Keratinocyte (primary cell): Measurements from ENCODE around the gene TARM1. TPM values are rescaled to one million over a fixed set of nuclear protein-coding genes. Genes with fewer than 3 reads are reported as not detected.

Experiments
- DNase-seq: peaks from one replicate; pipeline ENCODE4 v3.0.0-alpha.2; 2011; ENCODE audit warnings: low read depth, missing footprints, low spot score
- FAIRE-seq: peaks from 2 replicates; lab custom pipeline; 2011; peaks lifted over from hg19 to GRCh38; lab: Jason Lieb, UNC
- H2AFZ ChIP-seq: 2 replicates; pipeline ENCODE4 v1.6.0; 2012; ENCODE audit warnings: low read length, control low read depth, inconsistent platforms; ENCODE audit not compliant: control insufficient read depth
- H3K27ac ChIP-seq: 2 replicates; pipeline ENCODE4 v1.5.1; 2011; ENCODE audit warnings: low read length; ENCODE audit not compliant: control insufficient read depth, insufficient read depth
- H3K27me3 ChIP-seq: 3 replicates; pipeline ENCODE4 v1.6.0; 2011; ENCODE audit warnings: low read length; ENCODE audit not compliant: control insufficient read depth, insufficient read depth; ENCODE audit errors: extremely low read depth
- H3K36me3 ChIP-seq, 2 experiments: 2 replicates in 1 of 2; 3 replicates in 1 of 2; pipeline ENCODE4 v1.5.1; 2011; ENCODE audit warnings: low read length in 2 of 2, mild to moderate bottlenecking in 1 of 2; ENCODE audit not compliant: control insufficient read depth in 2 of 2, insufficient read depth in 2 of 2; ENCODE audit errors: extremely low read depth in 1 of 2
- H3K4me1 ChIP-seq: 3 replicates; pipeline ENCODE4 v1.5.1; 2011; ENCODE audit warnings: low read length; ENCODE audit not compliant: control insufficient read depth, insufficient read depth; ENCODE audit errors: extremely low read depth
- H3K4me2 ChIP-seq: 3 replicates; pipeline ENCODE4 v1.6.0; 2011; ENCODE audit warnings: low read depth, low read length; ENCODE audit not compliant: control insufficient read depth, insufficient read depth; ENCODE audit errors: extremely low read depth
- H3K4me3 ChIP-seq, 3 experiments: fragments of 200-600 bp in 1 of 3; sonication (generic) in 1 of 3; 2 replicates in 2 of 3; 3 replicates in 1 of 3; pipeline ENCODE4 v1.5.1; 2011 to 2016; ENCODE audit warnings: low read length in 3 of 3, mild to moderate bottlenecking in 3 of 3, control low read depth in 2 of 3, inconsistent platforms in 1 of 3, low read depth in 1 of 3, mixed read lengths in 1 of 3, mixed run types in 1 of 3, moderate library complexity in 1 of 3; ENCODE audit not compliant: control insufficient read depth in 2 of 3, insufficient read depth in 2 of 3; ENCODE audit errors: extremely low read depth in 1 of 3
- H3K79me2 ChIP-seq: 2 replicates; pipeline ENCODE4 v1.6.0; 2012; ENCODE audit warnings: low read length; ENCODE audit not compliant: control insufficient read depth, insufficient read depth
- H3K9ac ChIP-seq: 3 replicates; pipeline ENCODE4 v1.6.0; 2011; ENCODE audit warnings: low read length; ENCODE audit not compliant: control insufficient read depth, insufficient read depth; ENCODE audit errors: extremely low read depth
- H3K9me1 ChIP-seq: 3 replicates; pipeline ENCODE4 v1.6.0; 2011; ENCODE audit warnings: low read length; ENCODE audit not compliant: control insufficient read depth, insufficient read depth; ENCODE audit errors: extremely low read depth
- H3K9me3 ChIP-seq: 2 replicates; pipeline ENCODE4 v1.5.1; 2012; ENCODE audit warnings: low read depth, low read length; ENCODE audit not compliant: control insufficient read depth
- H4K20me1 ChIP-seq: 3 replicates; pipeline ENCODE4 v1.6.0; 2011; ENCODE audit warnings: low read length; ENCODE audit not compliant: control insufficient read depth, insufficient read depth; ENCODE audit errors: extremely low read depth
- EZH2 ChIP-seq: IDR thresholded peaks from one replicate; pipeline ENCODE4 v1.6.1; 2012; ENCODE audit warnings: inconsistent platforms, mild to moderate bottlenecking, low read length, moderate library complexity
- dilution Hi-C: fragments of 300-500 bp; cut with MboI; formaldehyde crosslinking; loops from one replicate; pipeline ENCODE4 v1.7.0; 2020; ENCODE audit warnings: low sequenced_read_pairs; ENCODE audit not compliant: extremely low pct_ligation_motif_present
- polyA plus RNA-seq, 5 experiments: library from polyadenylated mRNA; depleted of rRNA in 3 of 5; stranded (reverse) in 3 of 5; stranded (forward) in 1 of 5; unstranded in 1 of 5; fragments of >200 nt; gene quantifications; 1 replicate in 1 of 5; 2 replicates in 3 of 5; 3 replicates in 1 of 5; pipeline versions ENCODE4 v1.2.1 to v1.2.3, GENCODE V29; 2011 to 2012; ENCODE audit warnings: missing spikeins in 2 of 5, low read depth in 1 of 5, low replicate concordance in 1 of 5
- TF ChIP-seq, protein P1 (sequence below), 3 experiments: IDR thresholded peaks in 1 of 3; conservative IDR thresholded peaks in 1 of 3; optimal IDR thresholded peaks in 1 of 3; 2 replicates in 2 of 3; 3 replicates in 1 of 3; pipeline versions ENCODE3 to v1.5.1; 2011; ENCODE audit warnings: low read length in 3 of 3, mild to moderate bottlenecking in 3 of 3, moderate library complexity in 2 of 3, control low read depth in 1 of 3, inconsistent platforms in 1 of 3; ENCODE audit not compliant: insufficient read depth in 2 of 3; ENCODE audit errors: extremely low read depth in 1 of 3

The TARM1 gene
- polyA plus RNA-seq, 1 donor (not counting 4 experiments of a cell fraction or from before 2014, with no cell fraction given) = not detected

- no peak for DNase-seq
- FAIRE-seq = no peak
- dilution Hi-C loops = no loop called here
Measured at GRCh38 chr19:54074851-54075250, 6.3 kb downstream of the TARM1 start.

GRCh38 chr19:54073829-54074228 lies 7.3 kb downstream of the TARM1 start:
- Histone ChIP-seq H2AFZ (no peak overlapping the region), H3K4me3 (no peak overlapping the region), H3K9me3 (no peaks in the 10 kb centered on the region), H3K36me3 (no peaks in the 10 kb centered on the region), H3K9me1 (no peaks in the 10 kb centered on the region), H3K27ac (no peak overlapping the region), H3K4me2 (no peak overlapping the region), H3K4me1 (no peaks in the 10 kb centered on the region), H3K79me2 (no peaks in the 10 kb centered on the region), H3K27me3 (no peaks in the 10 kb centered on the region), H4K20me1 (no peaks in the 10 kb centered on the region), H3K9ac (no peak overlapping the region)
- dilution Hi-C loops = no loop called here
- TF ChIP-seq, protein P1, sequence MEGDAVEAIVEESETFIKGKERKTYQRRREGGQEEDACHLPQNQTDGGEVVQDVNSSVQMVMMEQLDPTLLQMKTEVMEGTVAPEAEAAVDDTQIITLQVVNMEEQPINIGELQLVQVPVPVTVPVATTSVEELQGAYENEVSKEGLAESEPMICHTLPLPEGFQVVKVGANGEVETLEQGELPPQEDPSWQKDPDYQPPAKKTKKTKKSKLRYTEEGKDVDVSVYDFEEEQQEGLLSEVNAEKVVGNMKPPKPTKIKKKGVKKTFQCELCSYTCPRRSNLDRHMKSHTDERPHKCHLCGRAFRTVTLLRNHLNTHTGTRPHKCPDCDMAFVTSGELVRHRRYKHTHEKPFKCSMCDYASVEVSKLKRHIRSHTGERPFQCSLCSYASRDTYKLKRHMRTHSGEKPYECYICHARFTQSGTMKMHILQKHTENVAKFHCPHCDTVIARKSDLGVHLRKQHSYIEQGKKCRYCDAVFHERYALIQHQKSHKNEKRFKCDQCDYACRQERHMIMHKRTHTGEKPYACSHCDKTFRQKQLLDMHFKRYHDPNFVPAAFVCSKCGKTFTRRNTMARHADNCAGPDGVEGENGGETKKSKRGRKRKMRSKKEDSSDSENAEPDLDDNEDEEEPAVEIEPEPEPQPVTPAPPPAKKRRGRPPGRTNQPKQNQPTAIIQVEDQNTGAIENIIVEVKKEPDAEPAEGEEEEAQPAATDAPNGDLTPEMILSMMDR (optimal IDR thresholded peaks at IDR 0.05 in 1 of 3, IDR thresholded peaks at IDR 0.05 in 1 of 3, conservative IDR thresholded peaks at IDR 0.05 in 1 of 3; ENCODE audit: extremely low read depth in 1 of 3, insufficient read depth in 2 of 3, low read length in 3 of 3) = no peak
- TF ChIP-seq EZH2 = no peak
- DNase-seq (no peak), FAIRE-seq (no peak)

More at GRCh38 chr19:54074851-54075250, 6.3 kb downstream of the TARM1 start:
- Histone ChIP-seq H3K4me3 (no peak overlapping the region), H2AFZ (no peak overlapping the region), H3K4me2 (no peak overlapping the region), H3K9ac (no peak overlapping the region), H3K9me3 (no peaks in the 10 kb centered on the region), H3K9me1 (no peaks in the 10 kb centered on the region), H4K20me1 (no peaks in the 10 kb centered on the region), H3K79me2 (no peaks in the 10 kb centered on the region), H3K4me1 (no peaks in the 10 kb centered on the region), H3K27ac (no peak overlapping the region), H3K36me3 (no peaks in the 10 kb centered on the region), H3K27me3 (no peaks in the 10 kb centered on the region)
- TF ChIP-seq, protein P1 (optimal IDR thresholded peaks at IDR 0.05 in 1 of 3, IDR thresholded peaks at IDR 0.05 in 1 of 3, conservative IDR thresholded peaks at IDR 0.05 in 1 of 3; ENCODE audit: extremely low read depth in 1 of 3, insufficient read depth in 2 of 3, low read length in 3 of 3) = no peak
- TF ChIP-seq EZH2 = no peak
